Breast epithelium (tissue), 4 donors: ENCODE data around the gene STAT6. TPM values are rescaled to one million over a fixed set of nuclear protein-coding genes. Genes with fewer than 3 reads are reported as not detected.

Experiments used
- DNase-seq, 2 donors: peaks; one replicate each; pipeline ENCODE4 v3.0.0-alpha.2; 2019; ENCODE audit warnings: low spot score in 2 of 2
- H3K27ac ChIP-seq, 2 donors: fragments of 200-600 bp; sonication (generic) in 1 of 2; one replicate each; pipeline ENCODE4 v1.5.1; 2016 to 2019; ENCODE audit warnings: mild to moderate bottlenecking in 1 of 2
- H3K27me3 ChIP-seq, 2 donors: fragments of 200-600 bp; sonication (generic) in 1 of 2; one replicate each; pipeline versions ENCODE4 v1.5.1 to v1.6.0; 2017 to 2019; ENCODE audit warnings: control low read depth in 1 of 2, mild to moderate bottlenecking in 1 of 2
- H3K36me3 ChIP-seq: fragments of 200-600 bp; one replicate; pipeline ENCODE4 v1.5.1; 2019
- H3K4me1 ChIP-seq, 2 donors: fragments of 200-600 bp; sonication (generic); one replicate each; pipeline ENCODE4 v1.5.1; 2016 to 2019; ENCODE audit warnings: control low read depth in 1 of 2
- H3K4me3 ChIP-seq, 3 donors: fragments of 200-600 bp; sonication (generic); 1 replicate in 2 of 3; 2 replicates in 1 of 3; pipeline ENCODE4 v1.5.1; 2016 to 2019; ENCODE audit warnings: mild to moderate bottlenecking in 3 of 3, moderate library complexity in 2 of 3
- H3K9me3 ChIP-seq, 2 donors: fragments of 200-600 bp; sonication (generic) in 1 of 2; one replicate each; pipeline ENCODE4 v1.5.1; 2016 to 2019; ENCODE audit warnings: control low read depth in 1 of 2
- POLR2A ChIP-seq: fragments of 450-650 bp; IDR thresholded peaks from one replicate; pipeline ENCODE4 v1.6.1; 2016; ENCODE audit warnings: antibody characterized with exemption, mild to moderate bottlenecking, moderate library complexity
- POLR2AphosphoS5 ChIP-seq, 3 donors: sonication (generic); formaldehyde crosslinking; IDR thresholded peaks; one replicate each; pipeline ENCODE4 v1.6.1; 2017; ENCODE audit warnings: antibody characterized with exemption in 3 of 3
- intact Hi-C: fragments of 100-400 bp; cut with DNase I; formaldehyde crosslinking; loops from one replicate; pipeline ENCODE4 v1.15.1; 2023; ENCODE audit warnings: low total_unique reads
- total RNA-seq, 3 donors: library from RNA; depleted of rRNA; stranded (reverse); fragments of >200 nt; gene quantifications; one replicate each; pipeline ENCODE4 v1.1.0, GENCODE V29; 2016
- TF ChIP-seq, protein P1 (sequence below), 3 donors: fragments of 450-650 bp; IDR thresholded peaks; one replicate each; pipeline ENCODE4 v1.5.1; 2016 to 2017; ENCODE audit warnings: antibody characterized with exemption in 3 of 3, mild to moderate bottlenecking in 3 of 3, moderate library complexity in 3 of 3

Gene STAT6
- total RNA-seq, 3 donors from 2014 or later = 139 to 147 (median 146) TPM

DNA sequence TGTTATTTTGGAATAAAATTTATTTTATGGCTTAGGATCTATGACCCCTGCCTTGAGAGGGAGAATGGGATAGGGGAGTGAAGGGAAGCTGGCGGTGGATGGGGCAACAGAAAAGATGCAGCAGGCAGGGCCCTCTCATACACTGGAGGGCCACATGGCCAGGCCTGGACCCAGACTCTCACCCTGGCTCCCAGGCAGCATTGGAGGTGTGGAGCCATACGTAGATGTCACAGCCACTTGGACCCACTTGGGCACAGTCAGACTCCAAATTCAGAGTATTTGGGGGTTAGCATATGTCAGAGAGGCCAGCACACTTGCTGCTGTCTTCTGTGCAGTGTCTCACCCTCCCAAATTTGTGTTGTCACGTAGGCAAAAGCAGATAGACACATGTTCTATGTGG, 15.7 kb downstream of the STAT6 start:
- Histone ChIP-seq H3K4me1 (peaks cover 6 to 18% of the 10 kb centered on the region in 2 donors), H3K36me3 (no peaks in the 10 kb centered on the region), H3K27me3 (no peaks in the 10 kb centered on the region), H3K9me3 (no peaks in the 10 kb centered on the region), H3K4me3 (no peak overlapping the region), H3K27ac (peak overlapping the region; percentile 5 to 67)
- DNase-seq = no peak
- no peak for TF ChIP-seq POLR2AphosphoS5 (IDR thresholded peaks at IDR 0.05)
- no peak for TF ChIP-seq POLR2A
- TF ChIP-seq, protein P1, sequence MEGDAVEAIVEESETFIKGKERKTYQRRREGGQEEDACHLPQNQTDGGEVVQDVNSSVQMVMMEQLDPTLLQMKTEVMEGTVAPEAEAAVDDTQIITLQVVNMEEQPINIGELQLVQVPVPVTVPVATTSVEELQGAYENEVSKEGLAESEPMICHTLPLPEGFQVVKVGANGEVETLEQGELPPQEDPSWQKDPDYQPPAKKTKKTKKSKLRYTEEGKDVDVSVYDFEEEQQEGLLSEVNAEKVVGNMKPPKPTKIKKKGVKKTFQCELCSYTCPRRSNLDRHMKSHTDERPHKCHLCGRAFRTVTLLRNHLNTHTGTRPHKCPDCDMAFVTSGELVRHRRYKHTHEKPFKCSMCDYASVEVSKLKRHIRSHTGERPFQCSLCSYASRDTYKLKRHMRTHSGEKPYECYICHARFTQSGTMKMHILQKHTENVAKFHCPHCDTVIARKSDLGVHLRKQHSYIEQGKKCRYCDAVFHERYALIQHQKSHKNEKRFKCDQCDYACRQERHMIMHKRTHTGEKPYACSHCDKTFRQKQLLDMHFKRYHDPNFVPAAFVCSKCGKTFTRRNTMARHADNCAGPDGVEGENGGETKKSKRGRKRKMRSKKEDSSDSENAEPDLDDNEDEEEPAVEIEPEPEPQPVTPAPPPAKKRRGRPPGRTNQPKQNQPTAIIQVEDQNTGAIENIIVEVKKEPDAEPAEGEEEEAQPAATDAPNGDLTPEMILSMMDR (IDR thresholded peaks at IDR 0.05) = no peak
- intact Hi-C loops = no loop called here

DNA sequence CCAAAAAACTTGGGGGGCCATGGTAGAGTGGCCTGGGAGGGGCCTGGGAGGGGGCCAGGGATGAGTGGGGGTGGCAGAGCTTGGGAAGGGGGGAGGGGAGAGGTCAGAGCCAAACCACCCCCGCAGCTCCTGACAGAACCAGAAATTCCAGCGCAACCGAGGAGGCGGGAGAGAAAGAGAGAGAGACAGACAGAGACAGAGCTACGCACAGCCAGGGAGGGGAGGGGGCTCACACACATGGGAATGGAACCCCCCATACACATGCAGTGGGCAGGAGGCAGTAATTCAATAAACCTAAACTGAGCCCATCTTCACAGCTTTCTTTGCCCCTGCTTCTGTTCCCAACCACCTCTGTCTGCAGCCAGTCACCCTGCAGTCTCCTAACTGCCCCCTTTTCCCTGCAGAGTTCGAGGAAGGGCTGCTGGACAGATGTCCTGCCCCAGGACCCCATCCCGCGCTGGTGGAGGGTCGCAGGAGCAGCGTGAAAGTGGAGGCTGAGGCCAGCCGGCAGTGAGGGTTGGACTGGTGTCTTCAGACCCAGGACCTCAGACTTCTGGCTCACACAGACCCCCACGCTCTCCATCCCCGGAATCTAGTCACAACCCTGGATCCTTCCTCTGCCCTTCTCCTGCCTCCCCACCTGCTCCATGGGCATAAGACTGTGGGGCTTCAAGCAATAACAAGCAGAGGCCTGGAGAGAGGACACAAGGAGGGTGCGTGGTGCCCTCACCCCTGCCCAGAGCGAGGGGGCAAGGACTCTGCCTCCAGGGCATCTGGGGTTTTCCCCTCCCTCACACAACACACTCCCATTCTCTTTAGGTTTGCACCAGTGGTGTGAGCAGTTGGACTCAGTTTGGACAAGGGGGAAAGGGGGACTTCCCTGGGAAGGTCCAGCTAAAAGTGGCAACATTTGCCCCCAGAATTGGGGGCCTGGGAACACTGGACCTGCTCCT, 16.7 kb downstream of the STAT6 start:
- no peaks in the 10 kb centered on the region for H3K27me3 ChIP-seq
- TF ChIP-seq, protein P1 (IDR thresholded peaks at IDR 0.05) = no peak
- TF ChIP-seq POLR2AphosphoS5 (IDR thresholded peaks at IDR 0.05) (no peak), POLR2A (no peak)
- intact Hi-C loops = no loop called here
- H3K4me3 ChIP-seq = peak overlapping the region in 2 of 3 donors; percentile 1 to 40
- no peaks in the 10 kb centered on the region for H3K36me3 ChIP-seq
- H3K4me1 ChIP-seq = peaks cover 6 to 18% of the 10 kb centered on the region in 2 donors
- peak overlapping the region; percentile 84 to 100 for H3K27ac ChIP-seq
- no peak for DNase-seq
- no peaks in the 10 kb centered on the region for H3K9me3 ChIP-seq

DNA sequence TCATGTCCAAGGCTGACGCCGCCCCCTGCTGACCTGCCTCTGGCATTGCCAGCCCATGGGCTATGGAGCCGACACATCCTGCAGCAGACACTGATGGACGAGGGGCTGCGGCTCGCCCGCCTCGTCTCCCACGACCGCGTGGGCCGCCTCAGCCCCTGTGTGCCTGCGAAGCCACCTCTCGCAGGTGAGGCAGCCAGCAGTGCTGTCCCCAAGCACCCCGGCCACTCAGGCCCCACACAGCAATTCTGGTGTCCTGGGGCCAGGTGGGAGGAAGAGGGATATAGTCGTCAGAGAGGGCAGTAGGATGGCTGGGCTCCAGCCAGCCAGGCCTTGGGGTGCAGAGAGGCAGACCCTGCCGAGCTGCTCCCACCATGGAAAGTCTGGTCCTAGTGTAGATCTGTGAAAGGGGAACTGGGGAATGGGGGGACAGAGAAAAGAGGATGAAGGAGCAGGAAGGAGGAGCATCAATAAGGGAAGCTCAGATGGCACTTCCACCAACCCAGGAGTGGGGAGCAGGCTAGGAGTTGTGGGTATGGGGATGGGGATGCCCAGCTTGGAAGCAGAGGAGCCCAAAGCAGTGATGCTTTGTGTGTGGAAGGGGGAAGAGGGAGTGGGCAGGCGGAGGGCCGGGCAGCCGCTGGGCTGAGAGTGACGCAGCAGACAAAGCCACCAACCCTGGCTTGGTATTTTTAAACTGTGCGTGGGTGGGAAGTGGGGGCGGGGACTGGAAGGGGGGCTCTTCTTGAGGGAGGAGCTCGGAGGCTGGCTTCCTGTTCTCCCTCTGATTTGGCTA, 17.6 kb downstream of the STAT6 start:
- Histone ChIP-seq H3K4me1 (peaks cover 6 to 18% of the 10 kb centered on the region in 2 donors), H3K4me3 (peak overlapping the region in 2 of 3 donors; percentile 1 to 40), H3K36me3 (no peaks in the 10 kb centered on the region), H3K27me3 (no peaks in the 10 kb centered on the region), H3K27ac (peak overlapping the region; percentile 84 to 100), H3K9me3 (no peaks in the 10 kb centered on the region)
- intact Hi-C loops = no loop called here
- TF ChIP-seq, protein P1 (IDR thresholded peaks at IDR 0.05) = peak in 1 of 3 donors; percentile 8
- no peak for TF ChIP-seq POLR2A
- DNase-seq = peak in 1 of 2 donors; percentile 79

DNA sequence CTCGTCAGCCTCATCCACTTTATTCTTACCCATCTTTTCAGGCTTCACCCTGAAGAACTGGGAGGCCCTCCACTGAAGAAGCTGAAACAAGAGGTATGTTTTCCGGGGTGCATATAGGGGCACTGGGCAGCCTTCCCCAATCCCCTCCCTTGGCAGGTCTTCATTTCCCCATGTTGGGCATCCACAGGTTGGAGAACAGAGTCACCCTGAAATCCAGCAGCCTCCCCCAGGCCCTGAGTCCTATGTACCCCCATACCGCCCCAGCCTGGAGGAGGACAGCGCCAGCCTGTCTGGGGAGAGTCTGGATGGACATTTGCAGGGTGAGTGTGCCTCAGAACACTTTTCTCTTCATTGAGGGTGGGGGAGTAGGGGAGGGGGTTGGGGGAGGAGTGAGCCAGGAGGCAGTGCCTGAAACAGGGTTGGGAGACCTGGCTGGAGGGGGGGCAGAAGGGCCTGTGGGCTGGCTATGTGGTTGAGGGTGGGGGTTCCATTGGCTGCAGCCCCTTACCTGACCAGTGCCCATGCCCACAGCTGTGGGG, 18.2 kb downstream of the STAT6 start:
- no peak for DNase-seq
- intact Hi-C loops = no loop called here
- H3K4me3 ChIP-seq = peak overlapping the region in 1 of 3 donors; percentile 93
- TF ChIP-seq POLR2A (no peak), POLR2AphosphoS5 (IDR thresholded peaks at IDR 0.05) (no peak)
- TF ChIP-seq, protein P1 (IDR thresholded peaks at IDR 0.05) = no peak
- H3K27ac ChIP-seq = peak overlapping the region; percentile 84 to 100
- H3K36me3 ChIP-seq = no peaks in the 10 kb centered on the region
- no peaks in the 10 kb centered on the region for H3K9me3 ChIP-seq
- H3K27me3 ChIP-seq = no peaks in the 10 kb centered on the region
- H3K4me1 ChIP-seq = peaks cover 6 to 18% of the 10 kb centered on the region in 2 donors
